Endothelial cell of umbilical vein (primary cell): ENCODE measurements around the gene C4orf54. TPM values are rescaled to one million over a fixed set of nuclear protein-coding genes. Genes with fewer than 3 reads are reported as not detected.

Source experiments
- BruUV-seq: library from RNA; stranded (reverse); fragments of 400-500 nt; replicated peaks from 2 replicates; lab custom pipeline; 2021; lab: Mats Ljungman, UMichigan
- CTCF ChIA-PET: fragments of 300-600, 350-600 bp; sonication (Branson Sonifier 250); formaldehyde crosslinking; loops from one replicate; lab custom pipeline; 2021; ENCODE audit warnings: antibody characterized with exemption, inconsistent platforms; lab: Charles Lee
- POLR2A ChIA-PET: fragments of 300-600, 350-600 bp; sonication (Branson Sonifier 250); formaldehyde crosslinking; loops from one replicate; lab custom pipeline; 2021; ENCODE audit warnings: antibody characterized with exemption, inconsistent platforms; lab: Charles Lee
- DNase-seq: peaks from one replicate; pipeline ENCODE4 v3.0.0-alpha.2; 2011; ENCODE audit warnings: low read depth, low spot score
- FAIRE-seq: peaks from 2 replicates; lab custom pipeline; 2011; peaks lifted over from hg19 to GRCh38; lab: Jason Lieb, UNC
- H2AFZ ChIP-seq: 2 replicates; pipeline ENCODE4 v1.6.0; 2012; ENCODE audit warnings: low read depth, low read length, control low read depth, inconsistent platforms
- H3K27ac ChIP-seq: 2 replicates; pipeline ENCODE4 v1.5.1; 2011; ENCODE audit warnings: low read depth, mild to moderate bottlenecking, control low read depth, low read length, moderate library complexity; ENCODE audit not compliant: insufficient read depth
- H3K27me3 ChIP-seq, 2 experiments: 2 replicates each; pipeline versions ENCODE4 v1.6.0 to v1.6.1; 2011; ENCODE audit warnings: low read length in 2 of 2, mixed read lengths in 1 of 2; ENCODE audit not compliant: control insufficient read depth in 2 of 2, insufficient read depth in 2 of 2
- H3K36me3 ChIP-seq, 2 experiments: 2 replicates in 1 of 2; 3 replicates in 1 of 2; pipeline ENCODE4 v1.5.1; 2011; ENCODE audit warnings: low read length in 2 of 2, mild to moderate bottlenecking in 1 of 2, moderate library complexity in 1 of 2; ENCODE audit not compliant: control insufficient read depth in 2 of 2, insufficient read depth in 2 of 2; ENCODE audit errors: extremely low read depth in 1 of 2
- H3K4me1 ChIP-seq: 3 replicates; pipeline ENCODE4 v1.5.1; 2011; ENCODE audit warnings: mild to moderate bottlenecking, low read length; ENCODE audit not compliant: control insufficient read depth, insufficient read depth; ENCODE audit errors: extremely low read depth
- H3K4me2 ChIP-seq: 2 replicates; pipeline ENCODE4 v1.6.1; 2011; ENCODE audit warnings: low read length, control low read depth, mixed read lengths; ENCODE audit not compliant: insufficient read depth
- H3K4me3 ChIP-seq, 3 experiments: fragments of 200-600 bp in 1 of 3; sonication (generic), shearing (Covaris generic) in 1 of 3; replicated peaks in 1 of 3; 2 replicates each; pipeline ENCODE4 v1.5.1; 2011 to 2016; ENCODE audit warnings: control low read depth in 3 of 3, low read length in 3 of 3, mild to moderate bottlenecking in 2 of 3, inconsistent platforms in 1 of 3, low read depth in 1 of 3, moderate library complexity in 1 of 3; ENCODE audit not compliant: insufficient read depth in 1 of 3
- H3K79me2 ChIP-seq: 2 replicates; pipeline ENCODE4 v1.6.0; 2012; ENCODE audit warnings: low read length, inconsistent platforms; ENCODE audit not compliant: control insufficient read depth, insufficient read depth
- H3K9ac ChIP-seq: replicated peaks from 2 replicates; pipeline ENCODE3; 2011; ENCODE audit warnings: low read length, control low read depth; ENCODE audit not compliant: insufficient read depth; ENCODE audit errors: extremely low read depth
- H3K9me1 ChIP-seq: replicated peaks from 3 replicates; pipeline ENCODE4 v1.6.0; 2011; ENCODE audit warnings: mild to moderate bottlenecking, low read length; ENCODE audit not compliant: control insufficient read depth, insufficient read depth; ENCODE audit errors: extremely low read depth
- H3K9me3 ChIP-seq: replicated peaks from 2 replicates; pipeline ENCODE4 v1.5.1; 2012; ENCODE audit warnings: low read length, inconsistent platforms; ENCODE audit not compliant: control insufficient read depth, insufficient read depth
- H4K20me1 ChIP-seq: replicated peaks from 2 replicates; pipeline ENCODE3; 2011; ENCODE audit warnings: mild to moderate bottlenecking, low read length; ENCODE audit not compliant: control insufficient read depth, insufficient read depth; ENCODE audit errors: extremely low read depth
- EZH2 ChIP-seq: IDR thresholded peaks from 2 replicates; pipeline ENCODE4 v1.6.1; 2012; ENCODE audit warnings: borderline replicate concordance, low read depth, mild to moderate bottlenecking, moderate library complexity, low read length, inconsistent platforms; ENCODE audit not compliant: severe bottlenecking
- FOS ChIP-seq: IDR thresholded peaks from 2 replicates; pipeline ENCODE4 v1.6.1; 2011; ENCODE audit warnings: mild to moderate bottlenecking, low read length, moderate library complexity, borderline replicate concordance; ENCODE audit not compliant: insufficient read depth
- GATA2 ChIP-seq: IDR thresholded peaks from 2 replicates; pipeline ENCODE4 v1.7.0; 2011; ENCODE audit warnings: low read depth, mild to moderate bottlenecking, moderate library complexity, mixed read lengths, low read length; ENCODE audit not compliant: insufficient read length, insufficient read depth
- JUN ChIP-seq: IDR thresholded peaks from 2 replicates; pipeline ENCODE4 v1.6.1; 2011; ENCODE audit warnings: borderline replicate concordance, low read depth; ENCODE audit not compliant: insufficient read length, insufficient read depth
- MYC ChIP-seq: IDR thresholded peaks from one replicate; pipeline ENCODE4 v1.6.1; 2011; ENCODE audit warnings: mild to moderate bottlenecking, low read depth, low read length
- POLR2A ChIP-seq: IDR thresholded peaks from 2 replicates; pipeline ENCODE4 v1.6.1; 2012; ENCODE audit warnings: low read depth, mild to moderate bottlenecking, control low read depth, low read length
- POLR2AphosphoS5 ChIP-seq: IDR thresholded peaks from 2 replicates; pipeline ENCODE4 v1.6.1; 2012; ENCODE audit warnings: low read depth, mild to moderate bottlenecking, control low read depth, low read length, moderate library complexity; ENCODE audit not compliant: insufficient read depth
- dilution Hi-C: fragments of 300-500 bp; cut with MboI; formaldehyde crosslinking; loops from one replicate; pipeline ENCODE4 v1.15.0; 2019; ENCODE audit warnings: low sequenced_read_pairs; ENCODE audit not compliant: extremely low pct_ligation_motif_present
- intact Hi-C: fragments of 100-400 bp; cut with micrococcal nuclease; formaldehyde crosslinking; loops from one replicate; pipeline ENCODE4 v1.10.0; 2022
- polyA plus RNA-seq, 4 experiments: library from polyadenylated mRNA; depleted of rRNA in 3 of 4; stranded (reverse) in 3 of 4; unstranded in 1 of 4; fragments of >200 nt; gene quantifications; 2 replicates each; pipeline versions ENCODE4 v1.2.1 to v1.2.3, GENCODE V29; 2011 to 2012; ENCODE audit warnings: missing spikeins in 1 of 4
- total RNA-seq: library from RNA; stranded (reverse); gene quantifications from 2 replicates; pipeline ENCODE4 v1.2.3, GENCODE V29; 2021
- TF ChIP-seq, protein P1 (sequence below): IDR thresholded peaks from 2 replicates; pipeline ENCODE4 v1.6.1; 2011; ENCODE audit not compliant: insufficient read depth, insufficient read length
- TF ChIP-seq, protein P2 (sequence below), 2 donors: IDR thresholded peaks; 1 replicate in 1 of 2; 2 replicates in 1 of 2; pipeline ENCODE4 v1.5.1; 2011; ENCODE audit warnings: low read length in 2 of 2, mild to moderate bottlenecking in 2 of 2, moderate library complexity in 2 of 2, control low read depth in 1 of 2, inconsistent platforms in 1 of 2, low read depth in 1 of 2; ENCODE audit not compliant: insufficient read depth in 1 of 2; ENCODE audit errors: extremely low read depth in 1 of 2

Gene C4orf54
- total and polyA plus RNA-seq, 2 donors (not counting 3 experiments of a cell fraction or from before 2014, with no cell fraction given) = not detected

DNA sequence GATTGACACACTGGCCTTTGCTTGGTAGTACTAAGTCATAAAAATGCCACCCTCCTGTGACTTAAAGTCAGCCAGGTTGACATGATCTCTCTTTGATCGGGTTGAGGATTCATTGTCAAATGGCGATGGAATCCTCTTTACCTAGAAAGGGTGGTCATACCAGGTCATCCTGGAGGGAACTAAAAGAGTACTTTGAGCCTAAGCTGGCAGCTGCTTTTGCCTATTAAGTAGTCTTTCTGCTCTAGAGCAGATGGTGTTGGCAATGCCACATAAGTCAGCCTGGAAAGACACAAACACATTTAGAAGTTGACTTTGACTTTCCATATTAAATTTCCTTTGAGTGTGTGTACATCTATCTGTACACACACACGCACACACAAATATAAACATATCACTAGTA is 39.2 kb upstream of the C4orf54 start:
- dilution Hi-C loops (no loop called here), intact Hi-C loops (no loop called here)
- Histone ChIP-seq H3K27me3 (no peaks in the 10 kb centered on the region), H3K79me2 (no peaks in the 10 kb centered on the region), H2AFZ (no peak overlapping the region), H3K4me1 (no peaks in the 10 kb centered on the region), H3K4me2 (no peak overlapping the region), H3K9me1 (no peaks in the 10 kb centered on the region), H4K20me1 (no peaks in the 10 kb centered on the region), H3K36me3 (no peaks in the 10 kb centered on the region), H3K4me3 (no peak overlapping the region), H3K9me3 (no peaks in the 10 kb centered on the region), H3K9ac (no peak overlapping the region), H3K27ac (no peak overlapping the region)
- POLR2A ChIA-PET = no interaction called here
- TF ChIP-seq MYC (no peak), POLR2AphosphoS5 (no peak), GATA2 (no peak), JUN (no peak), EZH2 (no peak), FOS (no peak), POLR2A (no peak)
- TF ChIP-seq, protein P1, sequence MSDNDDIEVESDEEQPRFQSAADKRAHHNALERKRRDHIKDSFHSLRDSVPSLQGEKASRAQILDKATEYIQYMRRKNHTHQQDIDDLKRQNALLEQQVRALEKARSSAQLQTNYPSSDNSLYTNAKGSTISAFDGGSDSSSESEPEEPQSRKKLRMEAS = no peak
- TF ChIP-seq, protein P2, sequence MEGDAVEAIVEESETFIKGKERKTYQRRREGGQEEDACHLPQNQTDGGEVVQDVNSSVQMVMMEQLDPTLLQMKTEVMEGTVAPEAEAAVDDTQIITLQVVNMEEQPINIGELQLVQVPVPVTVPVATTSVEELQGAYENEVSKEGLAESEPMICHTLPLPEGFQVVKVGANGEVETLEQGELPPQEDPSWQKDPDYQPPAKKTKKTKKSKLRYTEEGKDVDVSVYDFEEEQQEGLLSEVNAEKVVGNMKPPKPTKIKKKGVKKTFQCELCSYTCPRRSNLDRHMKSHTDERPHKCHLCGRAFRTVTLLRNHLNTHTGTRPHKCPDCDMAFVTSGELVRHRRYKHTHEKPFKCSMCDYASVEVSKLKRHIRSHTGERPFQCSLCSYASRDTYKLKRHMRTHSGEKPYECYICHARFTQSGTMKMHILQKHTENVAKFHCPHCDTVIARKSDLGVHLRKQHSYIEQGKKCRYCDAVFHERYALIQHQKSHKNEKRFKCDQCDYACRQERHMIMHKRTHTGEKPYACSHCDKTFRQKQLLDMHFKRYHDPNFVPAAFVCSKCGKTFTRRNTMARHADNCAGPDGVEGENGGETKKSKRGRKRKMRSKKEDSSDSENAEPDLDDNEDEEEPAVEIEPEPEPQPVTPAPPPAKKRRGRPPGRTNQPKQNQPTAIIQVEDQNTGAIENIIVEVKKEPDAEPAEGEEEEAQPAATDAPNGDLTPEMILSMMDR (IDR thresholded peaks at IDR 0.05; ENCODE audit: extremely low read depth in 1 of 2, insufficient read depth in 1 of 2, low read depth in 1 of 2, low read length in 2 of 2) = no peak
- DNase-seq (no peak), FAIRE-seq (no peak)
- no TSS peak for BruUV-seq
- CTCF ChIA-PET = no interaction called here
